Stimulated activated CD8-positive, alpha-beta memory T cell treated with anti-CD3 and anti-CD28 coated beads, Interleukin-7, amount 100 ng/mL, for 48 hours (primary cell): ENCODE results near the gene STK39.

Source experiments
- DNase-seq, 2 donors: peaks; one replicate each; pipeline ENCODE4 v3.0.0-alpha.2; 2020; ENCODE audit warnings: low read depth in 1 of 2; ENCODE audit errors: extremely low read depth in 1 of 2

Gene STK39

GRCh38 chr2:167965907-167966761, 281.3 kb downstream of the STK39 start:
- no peak for DNase-seq

- DNase-seq = no peak
Measured at GRCh38 chr2:167964650-167965413, 282.6 kb downstream of the STK39 start.

GRCh38 chr2:167963899-167964649, 283.3 kb downstream of the STK39 start:
- DNase-seq = no peak

GRCh38 chr2:167962436-167963226, 284.8 kb downstream of the STK39 start:
- no peak for DNase-seq

GRCh38 chr2:167961536-167962048, 285.8 kb downstream of the STK39 start:
- no peak for DNase-seq

GRCh38 chr2:167960089-167960747, 287.2 kb downstream of the STK39 start:
- no peak for DNase-seq

GRCh38 chr2:167957662-167958061, 289.7 kb downstream of the STK39 start:
- DNase-seq = no peak

- no peak for DNase-seq
Measured at GRCh38 chr2:167955264-167955906, 292.0 kb downstream of the STK39 start.

- DNase-seq = no peak
Measured at GRCh38 chr2:167954495-167954894, 292.9 kb downstream of the STK39 start.

- no peak for DNase-seq
Measured at GRCh38 chr2:167953776-167954175, 293.6 kb downstream of the STK39 start.

- no peak for DNase-seq
Measured at GRCh38 chr2:167950571-167950970, 296.8 kb downstream of the STK39 start.

- DNase-seq = no peak
Measured at GRCh38 chr2:167946441-167946841, 301.0 kb downstream of the STK39 start.

- no peak for DNase-seq
Measured at GRCh38 chr2:167945660-167946368, 301.6 kb downstream of the STK39 start.

GRCh38 chr2:167944825-167945659, 302.4 kb downstream of the STK39 start:
- DNase-seq = no peak

GRCh38 chr2:167943897-167944296, 303.5 kb downstream of the STK39 start:
- no peak for DNase-seq

GRCh38 chr2:167943368-167943767, 304.0 kb downstream of the STK39 start:
- DNase-seq = no peak

- no peak for DNase-seq
Measured at GRCh38 chr2:167942366-167943081, 304.9 kb downstream of the STK39 start.
